GM23248 (cell line): Measurements from ENCODE around the gene GPT2.

Experiments
- EZH2 ChIP-seq: fragments of 200-600 bp; sonication (generic); IDR thresholded peaks from 2 replicates; pipeline ENCODE4 v1.6.1; 2018; ENCODE audit warnings: antibody characterized with exemption, mild to moderate bottlenecking; ENCODE audit not compliant: insufficient read depth, poor library complexity, severe bottlenecking
- EZH2phosphoT487 ChIP-seq: fragments of 200-600 bp; sonication (generic); IDR thresholded peaks from 2 replicates; pipeline ENCODE4 v1.6.1; 2018; ENCODE audit warnings: antibody characterized with exemption, moderate library complexity, mild to moderate bottlenecking, low read depth; ENCODE audit not compliant: insufficient read depth

GRCh38 chr16:46928811-46929210 lies 44.6 kb downstream of the GPT2 start:
- TF ChIP-seq EZH2 = no peak
- no peak for TF ChIP-seq EZH2phosphoT487
